ENCODE measurements around the gene AGBL1. TPM values are rescaled to one million over a fixed set of nuclear protein-coding genes. Genes with fewer than 3 reads are reported as not detected.
A peak's percentile ranks its signal among the peaks of the same experiment; 100 is the strongest.

The AGBL1 gene
- total and polyA plus RNA-seq, 11 donors = under 0.01 to 0.08 (median 0.02) TPM; not detected in 8

GRCh38 chr15:86689006-86689405 is 609.3 kb downstream of the AGBL1 start:
- TF ChIP-seq POLR2A (IDR thresholded peaks at IDR 0.05) (no peak), CTCF (IDR thresholded peaks at IDR 0.05) (no peak)
- no peak overlapping the region for H3K4me3 ChIP-seq
- DNase-seq (no peak), ATAC-seq (no peak)
- no peaks in the 10 kb centered on the region for H3K27me3 ChIP-seq
- H3K27ac ChIP-seq = no peak overlapping the region
- H3K9me3 ChIP-seq = peaks cover 0 to 5% (median 0%) of the 10 kb centered on the region in 12 donors
- WGBS, 4 donors = 74 to 81% (median 79%) methylated on average over 4 of the region's 4 CpGs
- no peaks in the 10 kb centered on the region for H3K36me3 ChIP-seq
- H3K4me1 ChIP-seq = no peaks in the 10 kb centered on the region
- intact Hi-C loops (cut with DNase I) = no loop called here

- Histone ChIP-seq H3K9me3 (peaks cover 0 to 5% (median 0%) of the 10 kb centered on the region in 12 donors), H3K27ac (no peak overlapping the region), H3K27me3 (no peaks in the 10 kb centered on the region), H3K4me1 (no peaks in the 10 kb centered on the region), H3K4me3 (no peak overlapping the region), H3K36me3 (no peaks in the 10 kb centered on the region)
- 78 to 89% (median 87%) methylated on average over 1 of the region's 1 CpG for WGBS, 4 donors
- ATAC-seq (no peak), DNase-seq (no peak)
- TF ChIP-seq POLR2A (IDR thresholded peaks at IDR 0.05) = no peak
- TF ChIP-seq CTCF (IDR thresholded peaks at IDR 0.05) = no peak
- intact Hi-C loops (cut with DNase I) = no loop called here
Measured at GRCh38 chr15:86690566-86690965, 610.9 kb downstream of the AGBL1 start.

GRCh38 chr15:86691091-86691663 is 611.5 kb downstream of the AGBL1 start:
- H3K27me3 ChIP-seq = no peaks in the 10 kb centered on the region
- no peak overlapping the region for H3K27ac ChIP-seq
- DNase-seq (no peak), ATAC-seq (no peak)
- WGBS, 4 donors = 29 to 40% (median 33%) methylated on average over 2 of the region's 2 CpGs
- H3K36me3 ChIP-seq = no peaks in the 10 kb centered on the region
- no peaks in the 10 kb centered on the region for H3K4me1 ChIP-seq
- H3K9me3 ChIP-seq = peaks cover 0 to 5% (median 0%) of the 10 kb centered on the region in 12 donors
- no peak overlapping the region for H3K4me3 ChIP-seq
- peak in 6 of 12 donors; percentile 9 to 40 (median 15) for TF ChIP-seq CTCF (IDR thresholded peaks at IDR 0.05)
- no peak for TF ChIP-seq POLR2A (IDR thresholded peaks at IDR 0.05)
- intact Hi-C loops (cut with DNase I) = no loop called here

GRCh38 chr15:86700864-86701610 is 621.4 kb downstream of the AGBL1 start:
- Histone ChIP-seq H3K4me3 (no peak overlapping the region), H3K36me3 (no peaks in the 10 kb centered on the region), H3K9me3 (peaks cover 0 to 5% (median 0%) of the 10 kb centered on the region in 12 donors), H3K4me1 (no peaks in the 10 kb centered on the region), H3K27ac (no peak overlapping the region), H3K27me3 (peaks cover 0 to 8% (median 0%) of the 10 kb centered on the region in 9 donors)
- WGBS, 4 donors = 47 to 55% (median 50%) methylated on average over 3 of the region's 3 CpGs
- DNase-seq (no peak), ATAC-seq (no peak)
- intact Hi-C loops (cut with DNase I) = no loop called here
- no peak for TF ChIP-seq CTCF (IDR thresholded peaks at IDR 0.05)
- TF ChIP-seq POLR2A (IDR thresholded peaks at IDR 0.05) = no peak

Data from heart left ventricle (tissue), 16 donors.